ENCODE measurements around the gene ZBED6. TPM values are rescaled to one million over a fixed set of nuclear protein-coding genes. Genes with fewer than 3 reads are reported as not detected.

Gene ZBED6
- total RNA-seq, 2 experiments from 2014 or later, result 25.0 to 25.2 TPM

GRCh38 chr1:203772836-203773235, 22.6 kb upstream of the ZBED6 start:
- Mint-ChIP-seq H3K27ac (no peak overlapping the region), H3K4me1 (ENCODE audit: low read depth) (peaks cover 41% of the 10 kb centered on the region), H3K27me3 (no peaks in the 10 kb centered on the region), H3K4me3 (no peak overlapping the region), H3K36me3 (ENCODE audit: low read depth) (peaks cover 86% of the 10 kb centered on the region), H3K9me3 (no peaks in the 10 kb centered on the region)
- TF ChIP-seq CTCF (IDR thresholded peaks at IDR 0.05), result no peak
- no peak overlapping the region for H3K27ac ChIP-seq (ENCODE audit: low read depth in 1 of 2, low read length in 2 of 2)
- no peaks in the 10 kb centered on the region for H3K27me3 ChIP-seq (ENCODE audit: control insufficient read depth in 1 of 2, insufficient read depth in 2 of 2, low read length in 2 of 2)
- ChIA-PET CTCF (interaction anchor here (1.1 kb wide), 1 partner anchor 147 kb away, joined by 4 read pairs; no protein-coding TSS in a partner anchor), POLR2A (no interaction called here)
- DNase-seq (no peak), ATAC-seq (ENCODE audit: poor library complexity) (no peak)
- intact Hi-C loops (cut with DNase I, micrococcal nuclease), result loop anchor here in 1 of 2 experiments (2.0 to 5.0 kb wide), 2 partner anchors 50 to 266 kb away; no protein-coding TSS in a partner anchor
- no peak overlapping the region for H3K4me3 ChIP-seq (ENCODE audit: low read length)
- no peaks in the 10 kb centered on the region for H3K9me3 ChIP-seq (ENCODE audit: control insufficient read depth in 1 of 2, insufficient read depth in 1 of 2, low read length in 2 of 2)
- H3K36me3 ChIP-seq (ENCODE audit: insufficient read depth, low read length), result peaks cover 63% of the 10 kb centered on the region
- H3K4me1 ChIP-seq (ENCODE audit: insufficient read depth, low read length), result peaks cover 15% of the 10 kb centered on the region

- no peak overlapping the region for H3K4me3 ChIP-seq (ENCODE audit: low read length)
- H3K27ac ChIP-seq (ENCODE audit: low read depth in 1 of 2, low read length in 2 of 2), result no peak overlapping the region
- TF ChIP-seq CTCF (IDR thresholded peaks at IDR 0.05), result peak; percentile 43
- peaks cover 49% of the 10 kb centered on the region for H3K36me3 Mint-ChIP-seq (ENCODE audit: low read depth)
- ATAC-seq (ENCODE audit: poor library complexity) (no peak), DNase-seq (peak in 2 of 14 experiments; percentile 23 to 29)
- intact Hi-C loops (cut with DNase I, micrococcal nuclease), result no loop called here
- no peaks in the 10 kb centered on the region for H3K27me3 ChIP-seq (ENCODE audit: control insufficient read depth in 1 of 2, insufficient read depth in 2 of 2, low read length in 2 of 2)
- peaks cover 41% of the 10 kb centered on the region for H3K36me3 ChIP-seq (ENCODE audit: insufficient read depth, low read length)
- H3K27me3 Mint-ChIP-seq, result no peaks in the 10 kb centered on the region
- H3K27ac Mint-ChIP-seq, result peak overlapping the region; percentile 1
- no peaks in the 10 kb centered on the region for H3K9me3 Mint-ChIP-seq
- H3K4me1 ChIP-seq (ENCODE audit: insufficient read depth, low read length), result no peaks in the 10 kb centered on the region
- H3K4me3 Mint-ChIP-seq, result no peak overlapping the region
- peaks cover 7% of the 10 kb centered on the region for H3K4me1 Mint-ChIP-seq (ENCODE audit: low read depth)
- no peaks in the 10 kb centered on the region for H3K9me3 ChIP-seq (ENCODE audit: control insufficient read depth in 1 of 2, insufficient read depth in 1 of 2, low read length in 2 of 2)
- POLR2A ChIA-PET, result interaction anchor here (1.1 to 2.9 kb wide), 2 partner anchors 11 to 151 kb away, joined by 3 to 22 read pairs; partner anchors contain the start of gene LAX1
- CTCF ChIA-PET, result interaction anchor here (1.5 to 1.7 kb wide), 2 partner anchors 11 to 15 kb away, joined by 3 to 9 read pairs; partner anchors contain the start of gene LAX1
Measured at GRCh38 chr1:203776636-203777035, 18.8 kb upstream of the ZBED6 start.

- Mint-ChIP-seq H3K4me1 (ENCODE audit: low read depth) (peaks cover 7% of the 10 kb centered on the region), H3K36me3 (ENCODE audit: low read depth) (peaks cover 39% of the 10 kb centered on the region), H3K27ac (no peak overlapping the region), H3K4me3 (no peak overlapping the region), H3K27me3 (no peaks in the 10 kb centered on the region), H3K9me3 (no peaks in the 10 kb centered on the region)
- no peak for DNase-seq
- no peaks in the 10 kb centered on the region for H3K27me3 ChIP-seq (ENCODE audit: control insufficient read depth in 1 of 2, insufficient read depth in 2 of 2, low read length in 2 of 2)
- no peaks in the 10 kb centered on the region for H3K4me1 ChIP-seq (ENCODE audit: insufficient read depth, low read length)
- intact Hi-C loops (cut with DNase I, micrococcal nuclease), result no loop called here
- H3K27ac ChIP-seq (ENCODE audit: low read depth in 1 of 2, low read length in 2 of 2), result no peak overlapping the region
- peaks cover 33% of the 10 kb centered on the region for H3K36me3 ChIP-seq (ENCODE audit: insufficient read depth, low read length)
- TF ChIP-seq CTCF (IDR thresholded peaks at IDR 0.05), result no peak
- H3K9me3 ChIP-seq (ENCODE audit: control insufficient read depth in 1 of 2, insufficient read depth in 1 of 2, low read length in 2 of 2), result no peaks in the 10 kb centered on the region
- POLR2A ChIA-PET, result interaction anchor here (0.9 to 2.9 kb wide), 3 partner anchors 12 to 152 kb away, joined by 3 to 22 read pairs (median 3); partner anchors contain the start of gene LAX1
- ATAC-seq (ENCODE audit: poor library complexity), result no peak
- no peak overlapping the region for H3K4me3 ChIP-seq (ENCODE audit: low read length)
- CTCF ChIA-PET, result interaction anchor here (1.7 kb wide), 1 partner anchor 12 kb away, joined by 9 read pairs; the partner anchor contains the start of gene LAX1
Measured at GRCh38 chr1:203777596-203777995, 17.8 kb upstream of the ZBED6 start.
